Activated CD4-positive, CD25-positive, alpha-beta regulatory T cell treated with anti-CD3 and anti-CD28 coated beads, Interleukin-2, amount 50 U/mL, for 16 hours (primary cell): ENCODE measurements around the gene MORF4L1.
"Not testable (repeated sequence)": the region's sequence is repeated elsewhere in the genome, so short reads cannot be mapped to it uniquely, and the experiment has no call there.

Source experiments
- DNase-seq: peaks from one replicate; pipeline ENCODE4 v3.0.0-alpha.2; 2020; ENCODE audit warnings: low read depth, low spot score

The MORF4L1 gene

GRCh38 chr15:78872155-78872971 is at the start of gene MORF4L1:
Gene MORF4L1, plus strand, starts transcription at chr15:78872890. Its CDS starts 128 bp downstream, at chr15:78873018.
- peak; percentile 93 for DNase-seq

- DNase-seq, result no peak
These were observed 43.8 kb upstream of the MORF4L1 start for GRCh38 chr15:78828920-78829319.

GRCh38 chr15:78830514-78831228 is 42.0 kb upstream of the MORF4L1 start:
- DNase-seq, result no peak

GRCh38 chr15:78831229-78832207 is 41.2 kb upstream of the MORF4L1 start:
- no peak for DNase-seq

GRCh38 chr15:78836333-78836732 is 36.4 kb upstream of the MORF4L1 start:
- DNase-seq, result no peak

- no peak for DNase-seq
These were observed 35.6 kb upstream of the MORF4L1 start for GRCh38 chr15:78837131-78837530.

- DNase-seq, result no peak
These were observed 35.1 kb upstream of the MORF4L1 start for GRCh38 chr15:78837543-78837942.

GRCh38 chr15:78838489-78838888 is 34.2 kb upstream of the MORF4L1 start:
- no peak for DNase-seq

- DNase-seq, result not testable (repeated sequence)
These were observed 33.5 kb upstream of the MORF4L1 start for GRCh38 chr15:78839151-78839550.

- DNase-seq, result no peak
These were observed 31.9 kb upstream of the MORF4L1 start for GRCh38 chr15:78840661-78841375.

- DNase-seq, result no peak
These were observed 31.3 kb upstream of the MORF4L1 start for GRCh38 chr15:78841376-78841706.

- no peak for DNase-seq
These were observed 30.8 kb upstream of the MORF4L1 start for GRCh38 chr15:78841891-78842290.

GRCh38 chr15:78842519-78842918 is 30.2 kb upstream of the MORF4L1 start:
- DNase-seq, result no peak

GRCh38 chr15:78846906-78847305 is 25.8 kb upstream of the MORF4L1 start:
- not testable (repeated sequence) for DNase-seq

GRCh38 chr15:78847387-78847906 is 25.2 kb upstream of the MORF4L1 start:
- not testable (repeated sequence) for DNase-seq

- DNase-seq, result no peak
These were observed 22.3 kb upstream of the MORF4L1 start for GRCh38 chr15:78850352-78850751.

- no peak for DNase-seq
These were observed 21.5 kb upstream of the MORF4L1 start for GRCh38 chr15:78850941-78851755.

GRCh38 chr15:78853500-78853899 is 19.2 kb upstream of the MORF4L1 start:
- no peak for DNase-seq

GRCh38 chr15:78854833-78855372 is 17.8 kb upstream of the MORF4L1 start:
- DNase-seq, result no peak

- no peak for DNase-seq
These were observed 16.9 kb upstream of the MORF4L1 start for GRCh38 chr15:78855746-78856145.
